Measurements from ENCODE around the gene AKR1C8.

GRCh38 chr10:5146920-5147254 lies 38.1 kb downstream of the AKR1C8 start:
- no peak for TF ChIP-seq POLR2A (IDR thresholded peaks at IDR 0.05; ENCODE audit: low read depth)
- TF ChIP-seq CTCF (IDR thresholded peaks at IDR 0.05), result no peak
- TF ChIP-seq POLR2AphosphoS5 (IDR thresholded peaks at IDR 0.05), result no peak
- no peak for TF ChIP-seq EP300 (IDR thresholded peaks at IDR 0.05)
